Measurements from ENCODE around the gene ADAM12.

The ADAM12 gene

GRCh38 chr10:126037946-126038345, 350.3 kb downstream of the ADAM12 start:
- no peak for DNase-seq

- no peak for DNase-seq
Measured at GRCh38 chr10:126036515-126036914, 351.8 kb downstream of the ADAM12 start.

DNA sequence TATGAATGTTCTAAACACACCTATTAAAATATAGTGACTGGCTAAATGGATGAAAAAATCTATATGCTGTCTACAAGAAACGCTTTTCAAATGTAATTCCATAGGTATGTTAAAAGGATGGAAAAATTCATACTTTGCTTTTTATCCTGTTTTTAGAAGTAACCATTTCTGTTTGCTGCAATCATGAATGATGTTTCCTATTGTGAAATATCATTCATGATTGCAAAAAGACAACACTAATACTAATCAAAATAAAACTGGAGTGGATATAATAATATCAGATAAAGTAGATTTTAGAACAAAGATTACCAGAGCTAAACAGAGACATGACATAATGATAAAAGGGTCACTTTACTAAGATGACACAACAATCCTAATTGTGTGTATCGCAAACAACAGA, 353.7 kb downstream of the ADAM12 start:
- DNase-seq, result no peak

GRCh38 chr10:126029999-126030398, 358.3 kb downstream of the ADAM12 start:
- no peak for DNase-seq

- DNase-seq, result no peak
Measured at GRCh38 chr10:126027692-126028091, 360.6 kb downstream of the ADAM12 start.

GRCh38 chr10:126022841-126023240, 365.4 kb downstream of the ADAM12 start:
- no peak for DNase-seq

DNA sequence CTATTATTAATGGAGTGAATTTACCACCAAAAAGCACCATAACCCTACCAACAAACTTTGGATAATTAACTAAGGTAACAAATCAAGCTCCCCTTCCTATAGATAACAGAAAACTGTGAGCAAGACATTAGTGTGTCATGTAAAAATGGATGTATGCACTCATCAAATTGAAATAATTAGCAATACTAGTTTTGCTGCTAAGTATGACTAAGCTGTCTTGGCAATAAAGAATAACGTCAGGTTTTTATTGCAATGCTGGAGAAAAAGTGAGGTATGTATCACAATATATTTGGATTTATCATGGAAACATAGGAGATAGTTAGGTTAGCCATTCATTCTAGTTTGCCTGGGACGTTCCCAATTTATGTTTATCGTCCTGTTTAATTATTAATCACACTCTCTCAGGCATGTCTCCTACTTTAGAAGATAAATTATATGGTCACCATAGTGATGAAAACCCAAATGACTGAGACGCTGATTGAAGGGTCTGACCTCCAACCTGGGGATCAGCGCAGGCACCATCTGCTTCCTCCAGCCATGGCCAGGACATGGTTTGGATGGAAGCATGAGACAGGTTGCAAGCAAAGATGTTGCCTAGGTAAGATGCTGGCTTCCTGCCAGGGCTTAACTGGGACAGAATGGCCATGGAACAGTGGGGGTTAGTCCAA, 366.3 kb downstream of the ADAM12 start:
- no peak for DNase-seq

DNA sequence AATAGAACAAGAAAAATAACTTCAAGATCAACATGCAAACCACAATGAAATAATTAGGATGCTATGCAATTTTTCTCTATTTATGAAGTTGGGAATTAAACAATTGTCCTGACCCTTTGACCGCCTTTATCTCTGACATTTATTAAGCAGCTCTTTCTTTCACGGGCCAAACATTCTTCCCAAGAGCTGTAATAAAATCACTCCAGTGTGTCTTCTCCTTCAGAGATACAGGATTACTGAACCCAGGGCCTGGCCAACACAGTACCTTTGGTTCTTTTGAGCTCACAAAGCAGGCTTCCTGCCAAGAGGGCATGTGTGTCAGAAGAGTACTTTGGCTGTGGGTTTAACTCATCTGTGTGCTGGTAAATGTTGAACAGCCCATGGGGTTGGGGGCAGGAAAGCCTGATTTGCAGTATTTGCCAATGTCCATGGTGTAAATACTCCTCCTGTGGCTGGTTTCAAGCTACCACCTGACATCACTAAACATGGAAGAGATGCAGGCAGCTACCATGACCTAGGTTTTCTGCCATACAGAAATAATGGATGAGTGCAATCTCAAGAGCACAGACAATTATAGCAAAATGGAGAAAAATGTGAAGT, 370.2 kb downstream of the ADAM12 start:
- DNase-seq, result no peak

DNA sequence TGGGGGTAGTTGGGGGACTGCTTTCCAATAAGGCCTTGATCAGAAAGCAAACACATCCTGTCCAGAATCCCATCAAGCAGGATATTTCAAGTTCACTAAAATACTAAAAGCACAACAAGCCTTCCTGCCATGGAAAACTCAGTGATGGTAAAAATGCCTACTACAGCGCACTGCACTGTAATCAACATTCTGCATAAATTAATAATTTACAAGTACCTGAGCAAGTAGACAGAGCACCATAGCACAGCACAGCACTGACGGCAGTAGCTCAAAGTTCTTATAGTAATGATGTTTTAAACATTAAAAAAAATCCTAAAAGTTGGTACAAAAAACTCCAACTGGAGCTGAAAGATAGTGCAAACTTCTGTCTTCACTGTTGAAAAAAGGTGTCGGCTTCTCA, 371.4 kb downstream of the ADAM12 start:
- DNase-seq, result no peak

DNA sequence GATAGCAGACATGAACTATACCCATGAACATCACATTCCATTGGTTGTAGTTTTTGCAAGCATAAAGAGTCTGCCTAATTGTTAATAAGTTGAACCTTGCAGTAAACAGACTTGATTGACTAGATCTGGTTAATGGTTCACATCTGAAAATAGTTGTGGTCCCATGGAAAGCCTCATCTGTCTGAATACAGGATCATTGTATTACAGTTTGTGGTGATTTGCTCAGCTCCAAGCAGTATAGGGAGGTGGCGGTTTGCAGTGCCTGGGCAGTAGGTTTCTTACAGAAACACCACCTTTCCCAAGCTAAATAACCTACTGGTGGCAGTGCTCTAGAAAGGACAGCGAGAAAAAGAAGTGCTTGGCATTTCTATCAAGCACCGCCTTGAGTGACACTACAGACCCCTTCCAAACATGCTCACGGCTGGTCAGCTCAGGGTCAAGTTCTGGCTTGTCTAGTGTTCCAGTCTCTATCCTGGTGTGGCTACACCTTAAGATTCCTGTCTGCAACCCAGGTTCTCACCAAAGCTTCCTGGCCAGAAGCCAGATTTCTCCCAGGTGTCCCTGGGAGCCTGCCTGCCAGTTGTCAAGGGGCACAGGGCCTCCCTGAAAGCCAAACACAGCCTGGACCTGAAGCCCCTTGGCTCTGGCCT, 372.0 kb downstream of the ADAM12 start:
- no peak for DNase-seq

DNA sequence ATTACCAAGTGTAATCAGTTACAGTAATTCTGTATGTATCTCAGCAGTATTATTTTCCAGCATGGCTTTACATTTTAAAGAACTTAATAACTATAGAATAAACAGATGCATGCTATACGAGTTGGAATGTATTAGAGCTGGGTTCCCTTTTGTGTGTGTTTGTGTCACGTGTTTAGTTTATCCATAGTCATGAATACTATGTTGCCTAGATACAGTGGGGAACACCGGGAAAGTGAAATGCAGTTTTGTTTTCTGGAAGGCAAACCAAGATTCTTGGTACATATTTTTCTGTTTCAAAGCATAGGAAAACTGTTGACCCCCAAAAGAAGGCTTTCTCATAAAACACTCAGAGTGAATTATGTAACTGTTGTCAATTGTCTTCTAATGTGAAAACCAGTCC, 372.9 kb downstream of the ADAM12 start:
- DNase-seq, result no peak

DNA sequence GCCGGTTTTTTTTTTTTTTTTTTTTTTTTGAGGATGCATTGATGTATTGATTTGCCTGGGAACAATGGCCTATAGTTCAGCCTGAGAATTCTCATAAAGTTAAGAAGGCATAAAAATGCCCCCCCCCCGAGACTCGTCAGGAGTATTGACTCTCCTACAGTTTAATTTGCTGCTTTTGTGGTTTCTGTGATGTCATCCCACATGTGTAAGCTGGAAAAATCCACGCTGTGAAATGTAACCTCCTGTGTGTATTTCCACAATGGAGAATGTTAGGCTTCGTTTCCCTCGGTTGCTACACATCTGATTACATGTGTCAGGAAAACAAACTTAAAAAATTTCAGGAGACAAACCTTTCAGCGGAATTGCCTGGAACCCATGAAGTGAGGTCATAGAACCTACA, 374.0 kb downstream of the ADAM12 start:
- no peak for DNase-seq

GRCh38 chr10:126013489-126014281, 374.6 kb downstream of the ADAM12 start:
- no peak for DNase-seq

- no peak for DNase-seq
Measured at GRCh38 chr10:126012485-126012884, 375.8 kb downstream of the ADAM12 start.

- DNase-seq, result no peak
Measured at GRCh38 chr10:126011995-126012394, 376.3 kb downstream of the ADAM12 start.

GRCh38 chr10:126009650-126010049, 378.6 kb downstream of the ADAM12 start:
- no peak for DNase-seq

DNA sequence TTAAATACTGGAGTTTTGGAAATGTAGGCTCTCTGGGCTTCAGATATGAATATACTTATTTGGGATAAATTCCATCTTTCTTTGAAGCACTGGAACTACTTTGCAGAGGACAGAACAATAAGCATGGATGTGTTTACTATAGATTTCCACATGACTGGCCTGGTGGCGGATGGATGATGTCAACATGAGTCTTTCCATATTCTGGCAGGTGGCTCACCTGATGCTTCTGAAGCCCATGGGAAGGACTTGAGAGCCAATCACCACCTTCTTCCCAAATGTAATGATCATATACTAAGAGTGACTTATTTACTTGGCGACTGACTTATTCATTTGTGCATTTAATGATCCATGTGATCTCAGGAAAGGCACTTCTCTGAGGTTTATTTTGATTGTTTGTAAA, 381.4 kb downstream of the ADAM12 start:
- DNase-seq, result no peak

GRCh38 chr10:126006264-126006663, 382.0 kb downstream of the ADAM12 start:
- no peak for DNase-seq

GRCh38 chr10:126004752-126005151, 383.5 kb downstream of the ADAM12 start:
- DNase-seq, result no peak

DNA sequence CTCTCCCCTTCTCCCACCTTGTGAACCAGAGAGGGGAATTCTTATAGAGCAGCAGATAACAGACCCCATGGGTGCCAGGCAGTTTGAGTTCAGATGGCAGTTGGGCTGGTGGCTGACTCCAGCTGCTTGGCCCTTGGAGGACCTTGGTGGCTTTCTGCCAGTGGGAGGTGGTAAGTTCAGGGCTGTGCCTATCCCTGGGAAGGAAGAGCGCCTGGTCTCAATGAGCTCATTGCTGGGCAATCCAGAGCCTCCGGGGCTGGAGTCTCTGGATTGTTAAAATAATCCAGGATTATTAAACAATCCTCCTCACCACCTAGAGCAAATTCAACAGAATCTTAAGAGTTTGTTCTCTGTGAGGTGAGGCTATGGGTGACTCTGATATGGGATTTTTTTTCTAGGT, 386.7 kb downstream of the ADAM12 start:
- no peak for DNase-seq

GRCh38 chr10:125999694-126000093, 388.6 kb downstream of the ADAM12 start:
- DNase-seq, result no peak

DNA sequence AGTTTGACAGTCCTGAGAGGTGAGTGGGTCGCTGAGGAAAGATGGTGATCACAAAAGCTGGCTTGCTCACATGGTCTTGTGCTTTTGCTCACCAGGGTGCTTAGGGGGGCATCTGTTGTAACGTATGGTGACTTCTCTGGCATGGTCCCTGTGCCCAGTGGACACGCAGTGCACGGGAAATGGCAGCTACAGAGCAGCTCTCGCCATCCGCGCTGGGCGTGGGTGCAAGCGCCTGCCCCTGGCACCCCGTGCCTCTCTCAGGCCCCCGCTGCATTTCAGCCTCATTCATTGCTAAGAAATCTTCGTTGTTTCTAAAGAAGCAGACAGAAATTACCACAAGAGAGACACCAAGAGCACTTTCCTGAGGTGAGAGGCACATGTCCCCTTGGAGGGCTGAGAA, 390.7 kb downstream of the ADAM12 start:
- DNase-seq, result no peak

DNA sequence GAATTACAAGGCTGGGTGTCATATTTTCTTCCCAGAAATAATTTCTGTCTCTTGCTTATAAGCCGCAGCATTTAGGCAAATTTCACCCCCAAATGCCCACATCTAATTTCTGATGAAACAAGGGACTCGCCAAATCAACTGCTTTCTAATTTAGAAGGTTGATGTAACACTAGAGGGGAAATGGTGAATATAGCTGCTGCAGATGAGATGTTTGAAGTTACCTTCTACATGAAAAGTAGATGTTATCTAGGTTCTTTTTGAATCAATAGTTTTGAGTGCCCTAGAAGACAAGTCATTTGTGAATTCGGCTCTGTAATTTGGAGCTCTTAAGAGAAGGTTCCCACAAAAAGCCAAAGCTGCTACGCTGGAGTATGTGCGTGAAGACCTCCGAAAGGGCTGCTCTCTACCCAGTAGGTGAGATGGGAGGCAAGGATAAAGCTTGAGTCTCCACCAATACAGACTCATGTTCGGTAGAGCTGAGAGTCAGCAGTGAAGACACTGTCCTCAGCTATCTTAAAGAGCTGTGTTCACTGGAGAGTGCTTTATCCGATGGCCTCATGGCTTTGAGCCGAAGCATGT, 392.5 kb downstream of the ADAM12 start:
- no peak for DNase-seq

Measured in NCI-H187 treated with DMSO at 0.1 percent for 48 hours (cell line).